Parathyroid adenoma (tissue), 2 donors: ENCODE data around the gene CHCHD1.

Source experiments
- H2AFZ ChIP-seq: fragments of 300-600 bp; sonication (generic); one replicate; pipeline ENCODE4 v1.7.0; 2017; ENCODE audit warnings: antibody characterized with exemption, mild to moderate bottlenecking
- H3K27ac ChIP-seq: fragments of 300-600 bp; sonication (generic); one replicate; pipeline ENCODE4 v1.7.0; 2017
- H3K27me3 ChIP-seq: fragments of 300-600 bp; sonication (generic); one replicate; pipeline ENCODE4 v1.7.0; 2017; ENCODE audit warnings: low read length; ENCODE audit not compliant: control insufficient read depth, insufficient read depth
- H3K36me3 ChIP-seq: fragments of 300-600 bp; sonication (generic); one replicate; pipeline ENCODE4 v1.7.0; 2017; ENCODE audit warnings: low read length; ENCODE audit not compliant: control insufficient read depth, insufficient read depth
- H3K4me1 ChIP-seq: fragments of 300-600 bp; sonication (generic); one replicate; pipeline ENCODE4 v1.7.0; 2017; ENCODE audit warnings: control low read depth
- H3K4me2 ChIP-seq: fragments of 300-600 bp; sonication (generic); one replicate; pipeline ENCODE4 v1.7.0; 2017; ENCODE audit warnings: low read length
- H3K4me3 ChIP-seq: fragments of 300-600 bp; sonication (generic); one replicate; pipeline ENCODE4 v1.7.0; 2017; ENCODE audit warnings: low read depth, low read length
- H3K79me2 ChIP-seq: fragments of 300-600 bp; sonication (generic); one replicate; pipeline ENCODE4 v1.7.0; 2017; ENCODE audit warnings: control low read depth
- H3K9ac ChIP-seq: fragments of 300-600 bp; sonication (generic); one replicate; pipeline ENCODE4 v1.7.0; 2017; ENCODE audit warnings: mild to moderate bottlenecking
- H3K9me3 ChIP-seq: fragments of 300-600 bp; sonication (generic); one replicate; pipeline ENCODE4 v1.7.0; 2017; ENCODE audit warnings: low read length; ENCODE audit not compliant: control insufficient read depth
- CTCF ChIP-seq: fragments of 300-600 bp; sonication (generic); IDR thresholded peaks from one replicate; pipeline ENCODE4 v1.7.0; 2017; ENCODE audit warnings: antibody characterized with exemption, mild to moderate bottlenecking
- donor health status: primary hyperparathyroidism.

The CHCHD1 gene

DNA sequence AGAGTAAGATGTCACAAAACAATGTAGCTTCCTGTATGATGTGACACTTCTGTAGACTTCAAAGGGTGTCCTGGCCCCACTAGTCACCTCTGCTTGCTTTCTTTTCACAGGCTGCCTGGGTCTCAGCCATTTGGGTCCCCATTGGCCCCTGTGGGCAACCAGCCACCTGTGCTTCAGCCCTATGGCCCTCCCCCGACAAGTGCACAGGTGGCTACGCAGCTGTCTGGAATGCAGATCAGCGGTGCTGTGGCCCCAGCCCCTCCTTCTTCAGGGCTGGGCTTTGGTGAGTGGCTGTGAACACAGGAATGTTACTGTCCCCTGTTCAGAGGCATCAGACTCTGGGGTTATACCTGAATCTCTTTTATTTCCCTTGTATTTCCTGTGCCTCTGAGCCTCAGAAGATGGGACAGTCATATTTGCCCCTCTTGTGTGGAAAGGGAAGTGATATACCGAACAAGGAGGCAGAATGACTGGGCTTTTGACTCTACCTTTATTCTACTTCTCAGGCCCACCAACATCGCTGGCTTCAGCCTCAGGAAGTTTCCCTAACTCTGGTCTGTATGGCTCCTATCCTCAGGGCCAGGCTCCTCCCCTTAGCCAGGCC is 22.2 kb upstream of the CHCHD1 start:
- Histone ChIP-seq H2AFZ (no peak overlapping the region), H3K27me3 (no peaks in the 10 kb centered on the region), H3K4me3 (no peak overlapping the region), H3K4me2 (peak overlapping the region; percentile 6), H3K27ac (no peak overlapping the region), H3K9ac (no peak overlapping the region), H3K36me3 (no peaks in the 10 kb centered on the region), H3K79me2 (peaks cover 28% of the 10 kb centered on the region), H3K4me1 (peaks cover 4% of the 10 kb centered on the region), H3K9me3 (no peaks in the 10 kb centered on the region)
- TF ChIP-seq CTCF = no peak

DNA sequence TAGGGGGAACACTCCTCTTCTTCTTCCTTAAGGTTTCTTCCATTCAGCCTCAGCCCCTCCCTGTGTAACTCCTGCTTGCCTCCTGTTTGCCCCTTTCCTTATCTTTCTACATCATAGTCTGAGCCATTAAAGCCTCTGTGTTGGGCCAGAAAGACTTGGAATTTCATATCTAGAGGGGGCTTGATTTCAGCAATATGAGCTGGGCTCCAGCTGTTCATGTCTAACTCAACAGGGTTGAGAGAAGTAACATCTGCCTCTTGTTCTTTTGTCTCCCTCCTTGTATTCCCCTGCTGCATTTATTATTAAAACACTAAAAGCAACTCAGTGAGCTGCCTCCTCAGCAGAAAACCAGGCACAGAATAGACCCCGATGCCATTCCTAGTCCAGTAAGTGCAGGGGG is 20.1 kb upstream of the CHCHD1 start:
- no peaks in the 10 kb centered on the region for H3K4me1 ChIP-seq
- no peak overlapping the region for H3K27ac ChIP-seq
- no peak overlapping the region for H3K4me2 ChIP-seq
- no peak overlapping the region for H3K4me3 ChIP-seq
- no peak overlapping the region for H2AFZ ChIP-seq
- TF ChIP-seq CTCF = no peak
- H3K27me3 ChIP-seq = no peaks in the 10 kb centered on the region
- H3K36me3 ChIP-seq = no peaks in the 10 kb centered on the region
- no peak overlapping the region for H3K9ac ChIP-seq
- H3K9me3 ChIP-seq = no peaks in the 10 kb centered on the region
- H3K79me2 ChIP-seq = peaks cover 26% of the 10 kb centered on the region

- H3K36me3 ChIP-seq = no peaks in the 10 kb centered on the region
Observed at GRCh38 chr10:73762915-73763314, 18.9 kb upstream of the CHCHD1 start.

GRCh38 chr10:73763343-73763742 is 18.5 kb upstream of the CHCHD1 start:
- Histone ChIP-seq H3K4me2 (no peak overlapping the region), H3K4me1 (no peaks in the 10 kb centered on the region), H3K9ac (no peak overlapping the region), H3K79me2 (peaks cover 20% of the 10 kb centered on the region), H3K27me3 (no peaks in the 10 kb centered on the region), H3K4me3 (no peak overlapping the region), H3K36me3 (no peaks in the 10 kb centered on the region), H3K9me3 (no peaks in the 10 kb centered on the region), H2AFZ (no peak overlapping the region), H3K27ac (no peak overlapping the region)
- TF ChIP-seq CTCF = no peak

More at GRCh38 chr10:73762915-73763314, 18.9 kb upstream of the CHCHD1 start:
- H3K27me3 ChIP-seq = no peaks in the 10 kb centered on the region
- no peak overlapping the region for H3K27ac ChIP-seq
- no peak overlapping the region for H2AFZ ChIP-seq
- no peak overlapping the region for H3K9ac ChIP-seq
- peaks cover 21% of the 10 kb centered on the region for H3K79me2 ChIP-seq
- H3K9me3 ChIP-seq = no peaks in the 10 kb centered on the region
- H3K4me3 ChIP-seq = no peak overlapping the region
- H3K4me1 ChIP-seq = no peaks in the 10 kb centered on the region
- no peak overlapping the region for H3K4me2 ChIP-seq
- TF ChIP-seq CTCF = no peak

DNA sequence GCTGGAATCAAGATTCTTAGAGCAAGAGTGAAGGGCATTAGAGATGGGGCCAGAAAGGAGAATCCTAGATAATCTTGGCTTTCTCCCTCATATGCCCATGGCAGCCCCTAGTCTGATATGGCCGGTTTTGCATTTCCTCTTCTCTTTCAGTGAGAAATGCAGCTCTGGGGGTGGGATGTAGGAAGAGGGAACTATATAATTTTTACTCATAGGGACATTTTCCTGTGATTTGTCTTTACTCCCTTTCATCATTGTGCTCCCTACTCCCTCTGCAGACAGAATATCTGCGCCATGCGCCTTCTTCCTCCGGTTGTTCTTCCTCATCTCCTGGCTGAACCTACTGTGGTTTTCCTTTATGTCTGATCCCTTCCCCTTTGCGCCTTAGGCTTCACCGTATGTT is 16.8 kb upstream of the CHCHD1 start:
- Histone ChIP-seq H3K4me2 (no peak overlapping the region), H3K4me1 (no peaks in the 10 kb centered on the region), H3K79me2 (peaks cover 8% of the 10 kb centered on the region), H3K36me3 (no peaks in the 10 kb centered on the region), H3K27me3 (no peaks in the 10 kb centered on the region), H3K4me3 (no peak overlapping the region), H3K9me3 (no peaks in the 10 kb centered on the region), H3K27ac (no peak overlapping the region), H3K9ac (no peak overlapping the region), H2AFZ (no peak overlapping the region)
- no peak for TF ChIP-seq CTCF
